HepG2 (cell line): ENCODE measurements around the gene DGAT2.

ENCODE experiments used
- BCL3 ChIP-seq: sonication (generic); formaldehyde crosslinking; IDR thresholded peaks from 2 replicates; pipeline ENCODE4 v1.5.1; 2020; ENCODE audit warnings: mild to moderate bottlenecking, missing genetic modification reagents, moderate library complexity
- BRF2 ChIP-seq: sonication (generic); formaldehyde crosslinking; IDR thresholded peaks from 2 replicates; pipeline ENCODE4 v1.8.1; 2022; ENCODE audit warnings: mild to moderate bottlenecking, missing genetic modification reagents
- CTCF ChIP-seq: sonication (generic); formaldehyde crosslinking; IDR thresholded peaks from 2 replicates; pipeline ENCODE4 v1.5.0; 2020; ENCODE audit warnings: mild to moderate bottlenecking, missing genetic modification reagents, moderate library complexity
- ELF1 ChIP-seq: sonication (generic); formaldehyde crosslinking; IDR thresholded peaks from 2 replicates; pipeline ENCODE4 v1.4.0; 2020; ENCODE audit warnings: missing genetic modification reagents
- EP300 ChIP-seq, 3 experiments: sonication (generic) in 1 of 3; formaldehyde crosslinking in 1 of 3; IDR thresholded peaks; 2 replicates each; pipeline versions ENCODE4 v1.5.1 to v1.6.1; 2011 to 2020; ENCODE audit warnings: low read depth in 2 of 3, low read length in 2 of 3, borderline replicate concordance in 1 of 3, improper control_type of control experiment in 1 of 3, mild to moderate bottlenecking in 1 of 3, missing genetic modification reagents in 1 of 3, moderate library complexity in 1 of 3
- YEATS4 ChIP-seq: sonication (generic); formaldehyde crosslinking; IDR thresholded peaks from 2 replicates; pipeline ENCODE4 v1.4.0; 2020; ENCODE audit warnings: missing genetic modification reagents, borderline replicate concordance
- ZNF674 ChIP-seq: sonication (generic); formaldehyde crosslinking; IDR thresholded peaks from 2 replicates; pipeline ENCODE4 v1.5.0; 2020; ENCODE audit warnings: low read depth, mild to moderate bottlenecking, missing genetic modification reagents

- TF ChIP-seq EP300 (IDR thresholded peaks at IDR 0.05; ENCODE audit: low read depth in 2 of 2, low read length in 2 of 2) (no peak), EP300 (CRISPR knock-in tag; IDR thresholded peaks at IDR 0.05; ENCODE audit: borderline replicate concordance) (no peak), CTCF (CRISPR knock-in tag) (no peak), ZNF674 (CRISPR knock-in tag) (no peak), BCL3 (no peak), BRF2 (CRISPR knock-in tag) (no peak), YEATS4 (CRISPR knock-in tag) (no peak), ELF1 (CRISPR knock-in tag) (no peak)
These were observed 44.0 kb downstream of the DGAT2 start for GRCh38 chr11:75812542-75813040.
